A172 (cell line): Measurements from ENCODE around the gene TSPAN9. TPM values are rescaled to one million over a fixed set of nuclear protein-coding genes. Genes with fewer than 3 reads are reported as not detected.
A peak's percentile ranks its signal among the peaks of the same experiment; 100 is the strongest.

Source experiments
- DNase-seq: peaks from one replicate; pipeline ENCODE4 v3.0.0-alpha.2; 2015; ENCODE audit warnings: low spot score
- total RNA-seq: library from RNA; depleted of rRNA; stranded (reverse); fragments of >200 nt; shearing (Covaris generic); gene quantifications from 2 replicates; pipeline ENCODE4 v1.2.3, GENCODE V29; 2014

The TSPAN9 gene
- total RNA-seq, 1 experiment from 2014 or later: 7.0 TPM

DNA sequence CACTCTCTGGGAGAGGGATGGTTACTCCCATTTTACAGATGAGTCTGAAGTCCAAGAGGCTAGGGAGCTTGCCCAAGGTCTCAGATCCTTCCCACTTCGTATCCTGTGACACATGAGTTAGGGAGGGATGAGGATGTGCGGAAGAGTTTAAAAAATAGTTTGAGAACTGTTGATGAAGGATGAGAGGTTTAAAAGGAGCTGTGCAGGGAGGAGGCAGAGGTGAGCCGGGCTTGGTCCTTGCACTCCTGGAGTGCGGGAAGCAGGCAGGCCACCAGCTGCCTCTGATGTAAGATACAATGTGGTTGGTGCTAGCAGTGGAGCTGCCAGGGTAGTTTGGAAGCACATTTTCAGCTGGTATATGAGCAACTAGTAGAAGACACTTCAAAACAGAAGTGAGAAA, 46.5 kb downstream of the TSPAN9 start:
- no peak for DNase-seq

GRCh38 chr12:3124917-3125316, 47.7 kb downstream of the TSPAN9 start:
- no peak for DNase-seq

- no peak for DNase-seq
Observed at GRCh38 chr12:3125674-3126073, 48.5 kb downstream of the TSPAN9 start.

DNA sequence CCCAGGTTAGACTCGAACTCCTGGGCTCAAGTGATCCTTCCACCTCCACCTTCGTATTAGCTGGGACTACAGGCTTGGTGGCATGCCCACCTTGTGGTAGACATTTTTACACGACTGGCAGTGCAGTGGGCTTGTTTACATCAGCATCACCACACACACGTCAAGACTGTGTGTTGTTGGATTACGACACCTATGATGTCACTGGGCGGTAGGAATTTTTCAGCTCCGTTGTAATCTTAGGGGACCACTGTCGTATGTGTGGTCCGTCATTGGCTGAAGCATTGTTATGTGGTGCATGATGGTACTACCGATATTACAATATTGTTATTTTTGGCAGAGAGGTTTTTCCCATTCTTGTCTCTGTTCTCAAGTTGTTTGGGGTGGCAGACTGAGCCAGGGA, 50.7 kb downstream of the TSPAN9 start:
- DNase-seq: no peak

- no peak for DNase-seq
Observed at GRCh38 chr12:3128498-3129293, 51.5 kb downstream of the TSPAN9 start.

- DNase-seq: peak; percentile 56
Observed at GRCh38 chr12:3129301-3130056, 52.3 kb downstream of the TSPAN9 start.

- no peak for DNase-seq
Observed at GRCh38 chr12:3130057-3130830, 53.1 kb downstream of the TSPAN9 start.

- no peak for DNase-seq
Observed at GRCh38 chr12:3131129-3131528, 54.0 kb downstream of the TSPAN9 start.

GRCh38 chr12:3132636-3133404, 55.6 kb downstream of the TSPAN9 start:
- no peak for DNase-seq

DNA sequence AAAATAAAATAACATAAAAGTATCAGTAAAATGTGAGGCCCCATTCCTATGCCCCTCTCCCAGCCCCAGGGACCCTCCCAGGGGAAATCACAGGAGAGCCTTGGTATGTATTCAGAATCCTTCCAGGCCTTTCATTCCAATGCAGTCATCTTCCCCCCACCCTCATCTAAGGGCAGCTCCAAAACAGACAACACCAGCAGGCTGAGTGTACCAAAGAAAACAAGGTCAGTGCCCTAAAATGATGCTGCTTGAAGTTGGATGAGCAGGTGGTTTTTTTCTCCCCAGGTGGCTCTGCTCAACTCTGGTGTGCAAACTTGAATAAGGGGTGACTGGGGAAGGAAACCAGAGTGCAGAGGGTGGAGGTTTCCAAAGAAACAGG, 56.2 kb downstream of the TSPAN9 start:
- no peak for DNase-seq

DNA sequence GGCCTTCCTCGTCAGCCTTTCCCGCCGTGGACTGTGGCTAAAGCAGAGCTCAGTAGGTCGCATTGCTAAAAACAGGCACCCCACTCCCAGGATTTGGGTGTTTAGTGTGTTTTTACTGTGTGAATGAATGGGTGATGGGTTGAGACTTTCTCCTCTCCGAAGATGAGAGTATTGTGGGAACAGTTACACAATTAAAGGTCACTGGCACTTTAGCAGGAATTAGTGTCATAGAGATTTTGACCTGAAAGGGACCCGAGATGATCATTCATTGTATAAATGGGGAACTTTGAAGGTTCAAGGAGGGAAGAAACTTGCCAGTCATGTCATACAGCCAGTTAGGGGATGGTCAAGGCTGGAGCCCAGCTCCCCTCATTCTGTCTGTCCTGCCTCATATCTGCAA, 56.9 kb downstream of the TSPAN9 start:
- DNase-seq: no peak

DNA sequence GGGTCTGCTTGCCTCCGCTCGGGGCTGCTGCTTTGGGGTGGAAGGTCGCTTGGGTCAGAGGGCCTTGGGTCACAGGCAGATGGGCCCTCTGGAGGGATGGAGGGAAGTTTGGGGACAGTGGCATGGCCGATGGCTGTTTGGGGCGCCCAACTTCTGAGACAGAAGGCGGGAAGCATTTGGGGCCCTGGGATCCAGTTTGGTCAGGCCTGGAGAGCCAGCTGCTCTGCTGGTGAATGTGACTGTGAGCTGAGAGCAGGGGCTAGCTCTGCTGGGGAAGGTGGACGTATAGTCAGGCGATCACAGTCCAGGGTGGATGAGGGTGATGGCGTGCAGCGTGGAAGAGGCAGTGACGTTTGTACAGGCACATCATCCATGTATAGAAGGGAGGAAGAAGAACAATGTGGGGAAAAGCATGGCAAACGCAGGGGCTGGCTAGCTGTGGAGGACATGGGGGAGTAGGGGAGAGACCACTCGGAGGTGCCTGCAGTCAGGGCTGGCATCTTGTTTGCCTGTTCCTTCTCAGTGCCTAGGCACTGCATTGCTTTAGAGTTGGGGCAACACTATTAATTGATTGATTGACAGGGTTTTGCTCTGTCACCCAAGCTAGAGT, 57.5 kb downstream of the TSPAN9 start:
- no peak for DNase-seq

- peak; percentile 54 for DNase-seq
Observed at GRCh38 chr12:3135522-3136461, 58.6 kb downstream of the TSPAN9 start.

- no peak for DNase-seq
Observed at GRCh38 chr12:3136641-3137267, 59.6 kb downstream of the TSPAN9 start.

GRCh38 chr12:3137268-3137781, 60.1 kb downstream of the TSPAN9 start:
- DNase-seq: peak; percentile 32

DNA sequence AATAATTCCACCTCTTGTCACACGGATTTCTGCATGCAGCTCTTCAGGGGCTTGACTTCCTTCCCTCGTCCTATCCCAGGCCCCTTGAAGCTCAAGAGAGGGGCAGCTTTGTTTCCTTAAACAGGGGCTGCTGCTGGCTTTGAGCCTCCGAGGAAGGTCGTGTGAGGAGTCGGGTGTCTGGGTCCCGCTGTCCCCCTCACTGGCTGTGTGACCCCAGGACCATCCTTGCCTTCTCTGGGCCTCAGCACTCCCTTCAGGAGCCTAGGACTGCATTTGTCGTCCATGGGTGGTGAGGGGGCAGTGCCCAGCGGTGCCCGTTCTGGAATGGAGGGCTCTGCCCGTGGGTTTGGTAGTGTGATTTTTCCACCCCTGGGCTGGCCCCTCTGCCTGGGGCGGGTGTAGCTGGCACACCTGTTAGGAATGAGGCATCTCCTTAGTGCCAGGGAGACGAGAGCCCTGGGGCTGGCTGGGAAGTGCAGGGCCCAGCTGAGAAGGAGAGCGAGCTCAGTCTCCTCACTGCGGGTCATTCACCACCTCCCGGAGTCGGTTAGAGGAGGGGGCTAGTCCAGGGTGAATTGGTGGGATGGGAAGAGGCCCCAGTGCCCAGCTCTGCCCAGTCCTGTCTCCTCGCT, 60.8 kb downstream of the TSPAN9 start:
- DNase-seq: no peak

- DNase-seq: no peak
Observed at GRCh38 chr12:3138941-3139511, 61.8 kb downstream of the TSPAN9 start.

DNA sequence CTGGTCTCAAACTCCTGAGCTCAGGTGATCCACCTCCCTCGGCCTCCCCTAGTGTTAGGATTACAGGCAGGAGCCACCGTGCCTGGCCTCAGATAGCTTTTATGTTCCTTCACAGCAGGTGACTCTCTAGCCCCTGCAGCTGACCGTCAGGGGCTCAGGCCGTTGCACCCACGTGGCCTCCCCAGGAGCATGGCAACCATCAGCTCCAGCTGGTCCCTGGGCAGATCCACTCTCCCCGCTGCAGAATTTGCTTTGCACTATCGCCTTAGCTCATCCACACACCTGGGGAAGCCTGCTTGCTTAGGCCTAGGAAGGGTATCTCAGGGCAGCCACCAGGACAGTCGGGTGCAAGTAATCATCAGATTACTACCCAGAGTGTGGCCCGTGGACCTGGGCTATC, 62.6 kb downstream of the TSPAN9 start:
- DNase-seq: no peak

- no peak for DNase-seq
Observed at GRCh38 chr12:3140284-3140683, 63.1 kb downstream of the TSPAN9 start.
